ENCODE results near the gene DGKQ.

DGKQ gene

GRCh38 chr4:973431-974397 lies at the start of gene DGKQ:
TSS of gene DGKQ (minus strand) at chr4:973569. CDS start at chr4:973482, 87 bp downstream.
- in situ Hi-C loops (cut with MboI; ENCODE audit: low sequenced_read_pairs), result no loop called here

GRCh38 chr4:1022739-1023066 lies 49.3 kb upstream of the DGKQ start:
- in situ Hi-C loops (cut with MboI; ENCODE audit: low sequenced_read_pairs), result no loop called here

- in situ Hi-C loops (cut with MboI; ENCODE audit: low sequenced_read_pairs), result no loop called here
Observed at GRCh38 chr4:1022051-1022738, 48.8 kb upstream of the DGKQ start.

DNA sequence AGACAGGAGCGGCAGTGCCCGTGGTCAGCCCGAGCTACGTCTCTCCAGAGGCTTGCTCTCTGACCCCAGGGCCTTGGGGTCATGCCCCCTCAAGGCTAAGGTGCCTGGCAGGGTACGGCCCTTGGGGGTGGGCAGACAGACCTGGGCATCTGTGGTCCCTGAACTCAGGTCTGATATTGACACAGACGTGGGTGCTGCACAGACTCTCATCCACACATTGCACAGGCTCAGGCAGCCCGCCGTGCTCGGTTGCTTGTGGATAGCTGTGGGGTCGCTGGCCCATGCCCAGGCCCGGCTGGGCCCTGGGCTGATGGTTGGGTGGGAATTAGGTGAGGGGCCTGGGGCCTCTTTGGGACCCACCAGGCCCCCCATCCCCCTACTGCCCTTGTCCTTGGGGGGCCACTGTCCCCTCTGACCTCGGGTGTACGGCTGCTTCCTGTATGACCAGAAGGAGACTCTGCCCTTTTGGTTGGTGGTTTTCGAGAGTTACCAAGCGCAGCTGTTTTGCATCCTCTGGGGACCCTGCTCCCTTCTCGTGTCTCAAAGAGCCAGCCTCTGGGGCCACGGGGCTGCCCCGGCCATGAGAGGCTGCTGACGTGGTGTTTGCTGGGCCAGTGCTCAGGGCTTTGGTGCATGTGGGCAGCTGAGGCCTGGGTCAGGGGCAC lies 48.1 kb upstream of the DGKQ start:
- in situ Hi-C loops (cut with MboI; ENCODE audit: low sequenced_read_pairs), result no loop called here

DNA sequence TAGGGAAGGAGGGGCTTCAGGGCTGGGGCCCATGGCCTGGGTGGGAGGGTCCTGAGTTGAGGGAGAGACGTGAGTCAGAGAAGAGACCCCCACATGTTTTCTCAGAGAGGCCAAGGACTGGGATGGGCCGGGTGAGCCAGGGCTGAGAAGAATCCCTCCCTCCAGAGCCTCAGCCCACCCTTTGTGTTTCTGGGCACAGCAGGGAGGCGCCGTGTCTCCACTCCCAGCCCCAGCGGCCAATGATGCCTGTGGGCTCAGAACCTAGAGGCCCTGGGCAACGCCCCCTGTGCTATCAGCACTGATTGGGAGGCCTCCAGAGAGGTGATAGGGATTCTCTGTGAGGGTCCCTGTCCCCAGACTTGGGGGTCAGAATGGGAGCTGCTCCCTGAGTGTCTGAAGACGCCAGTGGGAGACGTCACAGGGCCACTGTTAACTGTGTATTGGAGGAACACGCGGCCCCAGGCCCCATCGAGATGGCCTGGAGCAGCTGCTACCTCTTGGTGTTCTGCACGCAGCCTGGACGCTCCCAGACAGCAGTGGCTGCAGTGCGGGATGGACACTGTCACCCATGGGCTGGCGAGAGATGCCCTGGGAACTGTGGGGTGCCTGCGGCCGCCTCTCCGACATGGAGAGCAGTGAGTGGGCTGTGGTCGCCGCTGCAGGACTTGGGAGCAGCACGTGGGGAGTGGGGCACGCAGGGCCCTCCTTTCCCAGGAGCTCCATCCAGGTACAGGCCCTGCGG lies 46.5 kb upstream of the DGKQ start:
- in situ Hi-C loops (cut with MboI; ENCODE audit: low sequenced_read_pairs), result no loop called here

- in situ Hi-C loops (cut with MboI; ENCODE audit: low sequenced_read_pairs), result no loop called here
Observed at GRCh38 chr4:1019320-1019719, 46.0 kb upstream of the DGKQ start.

GRCh38 chr4:1018147-1019020 lies 45.0 kb upstream of the DGKQ start:
- in situ Hi-C loops (cut with MboI; ENCODE audit: low sequenced_read_pairs), result no loop called here

DNA sequence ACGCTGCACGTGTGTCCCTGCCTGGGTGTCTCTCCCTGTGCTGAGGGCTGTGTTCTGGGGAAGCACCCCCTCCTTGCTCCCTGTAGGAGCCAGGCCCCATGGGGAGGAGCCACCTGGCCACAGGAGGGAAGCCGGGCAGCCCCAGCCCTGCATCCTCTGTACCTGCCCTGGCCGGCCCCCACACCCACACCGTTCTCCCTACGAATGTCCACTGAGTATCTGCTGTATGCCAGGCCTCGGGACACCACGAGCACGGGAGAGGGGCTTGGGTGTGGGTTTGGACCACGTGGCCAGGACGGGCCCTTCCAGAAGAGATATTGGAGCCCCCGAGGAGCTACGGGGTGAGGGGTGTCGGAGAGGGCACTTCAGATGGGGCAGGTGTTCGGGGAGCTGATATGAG lies 44.3 kb upstream of the DGKQ start:
- in situ Hi-C loops (cut with MboI; ENCODE audit: low sequenced_read_pairs), result no loop called here

DNA sequence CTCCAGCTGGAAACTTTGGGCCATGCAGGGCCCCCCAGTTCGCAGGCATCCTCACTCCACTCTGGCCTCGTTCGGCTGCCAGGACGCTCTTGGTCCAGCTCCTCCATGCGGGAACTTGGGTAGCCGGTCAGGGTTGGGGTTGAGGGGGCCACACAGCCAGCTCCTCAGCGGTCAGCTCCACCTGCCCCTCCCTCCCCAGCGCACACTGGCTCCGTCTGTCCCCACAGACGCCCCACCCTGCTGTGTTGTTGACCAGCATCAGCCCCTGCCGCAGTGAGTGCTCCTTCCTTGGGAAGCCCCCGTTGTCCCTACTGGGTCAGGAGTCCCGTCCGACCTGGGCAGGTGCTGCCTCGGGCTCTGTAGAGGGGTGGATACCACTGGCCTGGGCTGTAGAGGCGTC lies 43.8 kb upstream of the DGKQ start:
- in situ Hi-C loops (cut with MboI; ENCODE audit: low sequenced_read_pairs), result no loop called here

GRCh38 chr4:1015746-1016145 lies 42.4 kb upstream of the DGKQ start:
- in situ Hi-C loops (cut with MboI; ENCODE audit: low sequenced_read_pairs), result no loop called here

DNA sequence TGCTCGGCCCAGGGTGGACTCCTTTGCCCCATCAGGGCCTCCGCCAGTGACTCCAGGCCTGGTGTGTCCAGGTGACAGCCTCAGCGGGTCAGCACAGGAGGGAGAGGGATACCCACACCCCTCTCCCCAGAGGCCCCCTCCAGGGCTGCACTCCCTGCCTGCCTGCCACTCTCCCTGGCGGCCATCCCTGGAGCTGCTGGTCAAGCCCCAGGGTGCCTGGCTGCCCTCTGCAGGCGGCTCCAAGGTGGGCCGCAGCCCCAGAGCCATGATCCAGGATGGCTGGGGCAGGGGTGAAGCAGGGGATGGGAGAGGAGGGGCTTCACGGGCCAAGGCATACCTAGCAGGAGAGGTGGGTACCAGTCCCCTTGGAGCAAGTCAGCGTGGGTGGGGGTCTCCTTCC lies 41.8 kb upstream of the DGKQ start:
- in situ Hi-C loops (cut with MboI; ENCODE audit: low sequenced_read_pairs), result no loop called here

DNA sequence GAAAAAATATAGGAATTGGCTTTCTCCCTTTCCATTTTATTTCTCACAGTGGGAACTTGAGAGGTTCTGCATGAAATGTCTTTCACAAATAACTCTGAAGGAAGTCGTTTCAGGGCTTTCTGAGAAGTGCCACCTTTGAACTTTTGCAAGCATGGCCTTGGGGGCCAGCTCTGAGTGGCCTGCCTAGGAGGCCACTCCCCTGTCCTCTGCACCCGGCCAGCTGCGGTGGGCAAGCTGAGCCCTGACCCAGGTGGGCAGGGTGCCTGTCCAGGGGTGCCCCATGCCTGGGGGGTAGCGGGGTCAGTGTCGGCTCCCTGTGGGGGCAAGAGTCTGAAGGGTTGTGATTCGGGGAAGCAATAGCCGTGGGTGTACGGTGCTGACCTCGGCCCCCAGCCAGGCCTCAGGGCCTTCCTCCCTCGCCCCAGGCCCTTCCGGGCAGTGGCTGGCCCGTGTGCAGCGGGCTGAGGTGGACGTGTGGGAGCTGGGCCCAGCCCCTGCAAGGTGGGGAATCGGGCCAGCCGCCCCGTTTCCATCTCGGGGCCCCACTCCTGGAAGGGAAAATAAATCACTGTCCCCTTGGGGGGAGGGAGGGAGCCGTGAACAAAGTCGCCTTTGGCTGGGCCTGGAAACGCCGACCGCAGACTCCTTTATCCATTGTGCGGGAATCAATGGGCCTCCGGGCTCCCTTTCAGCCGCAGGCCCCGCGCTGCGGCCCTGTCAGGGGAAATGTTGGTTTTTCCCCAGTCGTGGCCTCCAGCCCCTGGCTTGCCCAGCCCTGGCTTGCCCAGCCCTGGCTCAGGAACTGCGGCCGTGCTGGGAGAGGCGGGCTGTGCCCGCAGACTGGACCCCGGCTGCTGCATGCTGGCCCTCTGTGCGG lies 41.2 kb upstream of the DGKQ start:
- in situ Hi-C loops (cut with MboI; ENCODE audit: low sequenced_read_pairs), result no loop called here

DNA sequence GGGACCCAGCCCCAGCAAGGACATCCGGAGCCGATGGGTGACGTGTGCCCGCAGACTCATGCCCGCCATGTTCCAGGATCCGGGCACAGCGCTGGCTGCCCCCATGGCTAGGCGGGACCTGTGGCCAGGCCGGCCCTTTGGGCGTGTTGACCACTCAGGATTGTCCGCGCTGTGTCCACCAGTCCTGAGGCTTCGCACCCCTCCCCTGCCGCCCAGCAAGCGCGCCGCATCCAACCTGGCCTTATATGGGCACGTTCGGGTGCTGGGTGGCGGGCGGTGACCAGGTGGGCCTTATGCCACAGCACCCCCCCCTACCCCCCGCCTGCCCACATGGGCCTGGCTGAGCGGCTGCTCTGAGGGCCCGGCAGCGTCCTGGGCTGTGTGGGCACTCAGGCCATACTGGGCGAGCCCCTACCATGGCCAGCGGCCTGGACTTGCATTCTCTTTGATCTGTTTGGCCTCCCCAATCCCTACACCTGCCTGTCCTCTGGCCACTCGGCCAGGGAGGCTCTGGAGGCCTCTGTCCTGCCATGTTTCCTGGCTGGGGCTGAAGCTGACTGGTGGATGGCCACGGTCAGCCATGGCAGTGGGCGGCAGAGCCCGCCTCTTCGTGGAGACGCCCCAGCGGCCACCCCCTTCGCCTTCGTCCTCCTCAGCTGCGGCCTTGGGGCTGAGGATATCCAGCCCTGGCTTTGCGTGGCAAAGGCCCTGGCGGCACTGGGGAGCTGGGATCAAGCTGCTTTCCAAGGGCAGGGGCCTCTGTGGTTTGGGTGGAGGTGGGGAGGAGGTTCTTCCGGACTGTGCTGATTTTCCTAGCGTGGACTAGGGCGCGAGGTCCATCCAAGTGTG lies 40.1 kb upstream of the DGKQ start:
- in situ Hi-C loops (cut with MboI; ENCODE audit: low sequenced_read_pairs), result no loop called here

DNA sequence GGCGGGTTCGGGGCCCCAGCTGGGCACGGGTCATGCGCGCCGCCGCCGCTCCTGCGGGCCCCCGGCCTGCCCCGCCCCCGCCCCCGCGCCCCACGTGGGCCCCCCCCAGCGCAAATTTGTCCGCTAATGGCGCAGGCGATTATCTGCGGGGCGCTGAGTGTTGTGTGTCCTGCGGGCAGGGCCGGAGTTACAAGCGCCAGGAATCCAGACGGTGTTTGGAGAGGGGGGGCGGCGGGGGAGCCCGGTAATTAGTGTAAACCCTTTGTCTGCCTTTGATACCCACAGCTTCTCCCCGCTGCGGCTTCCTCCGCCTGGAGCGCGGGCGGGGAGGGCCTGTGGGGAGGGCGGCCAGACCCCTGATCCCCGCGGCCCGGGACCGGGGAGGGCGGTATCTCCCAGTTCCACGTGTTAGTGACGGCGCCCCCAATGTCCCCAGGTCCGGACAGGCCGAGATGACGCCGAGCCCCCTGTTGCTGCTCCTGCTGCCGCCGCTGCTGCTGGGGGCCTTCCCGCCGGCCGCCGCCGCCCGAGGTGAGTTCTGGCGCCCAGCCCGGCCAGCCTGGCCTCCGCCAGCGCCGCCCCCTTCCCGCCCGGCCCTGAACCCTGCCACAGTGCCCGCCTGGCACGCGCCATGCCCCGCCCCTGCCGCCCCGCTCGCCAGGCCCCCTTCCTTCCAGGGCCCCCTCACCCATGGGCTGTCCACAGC lies 38.8 kb upstream of the DGKQ start:
- in situ Hi-C loops (cut with MboI; ENCODE audit: low sequenced_read_pairs), result no loop called here

DNA sequence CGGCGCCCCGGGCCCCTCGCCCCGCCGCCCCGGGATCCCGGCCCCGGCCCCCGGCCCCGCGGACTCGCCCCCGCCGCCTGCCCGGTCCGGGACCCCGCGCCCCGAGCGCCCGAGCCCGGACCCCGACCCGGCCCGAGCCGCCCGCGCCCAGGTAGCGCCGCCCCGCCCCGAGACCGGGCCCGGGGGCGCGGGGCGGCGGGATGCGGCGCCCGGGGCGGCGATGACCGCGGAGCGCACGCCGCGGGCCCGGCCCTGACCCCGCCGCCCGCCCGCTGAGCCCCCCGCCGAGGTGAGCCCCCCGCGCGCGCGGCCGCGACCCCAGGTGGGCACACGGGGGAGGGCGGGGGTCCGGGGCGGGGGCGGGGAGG lies 38.3 kb upstream of the DGKQ start:
- in situ Hi-C loops (cut with MboI; ENCODE audit: low sequenced_read_pairs), result no loop called here

- in situ Hi-C loops (cut with MboI; ENCODE audit: low sequenced_read_pairs), result no loop called here
Observed at GRCh38 chr4:1011022-1011665, 37.8 kb upstream of the DGKQ start, which contains the start of gene FGFRL1. TSS of gene FGFRL1 (plus strand) at chr4:1011626. CDS start at chr4:1012486, 860 bp downstream.

DNA sequence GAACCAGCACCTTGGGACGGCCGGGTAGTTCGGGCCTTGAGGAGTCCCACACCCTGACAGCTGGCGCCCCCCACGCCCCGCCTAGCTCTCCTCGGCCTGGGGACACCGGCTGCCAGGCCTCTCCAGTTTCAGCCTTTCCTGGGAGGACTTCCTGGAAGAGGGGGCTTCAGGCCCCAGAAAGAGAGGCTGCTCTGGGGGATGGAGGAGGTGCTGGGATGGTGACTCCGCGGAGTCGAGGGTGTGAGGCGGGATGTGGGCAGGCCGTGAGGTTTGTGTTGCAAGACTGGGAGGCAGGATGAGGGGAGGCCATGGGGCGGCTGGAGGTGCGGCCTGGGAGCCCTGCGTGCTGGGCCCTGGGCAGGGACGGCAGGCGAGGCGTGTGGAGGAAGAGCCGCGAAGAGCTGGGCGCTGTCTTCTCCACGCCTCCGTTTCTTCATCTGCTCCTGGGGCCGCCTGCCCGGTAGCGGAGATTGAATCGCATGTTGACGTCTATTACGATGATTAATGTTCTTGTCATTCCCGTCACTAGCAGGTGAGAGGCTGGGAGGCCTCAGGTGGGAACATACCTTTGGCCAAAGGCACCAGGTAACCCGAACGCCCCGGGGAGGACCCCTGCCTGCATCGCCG lies 37.1 kb upstream of the DGKQ start:
- in situ Hi-C loops (cut with MboI; ENCODE audit: low sequenced_read_pairs), result no loop called here

All from HL-60/S4 treated with retinoic acid at 250 ng/mL for 4 days and 3 days (cell line).